Calu3 (cell line): ENCODE data around the gene PLPP6. TPM values are rescaled to one million over a fixed set of nuclear protein-coding genes. Genes with fewer than 3 reads are reported as not detected.

Source experiments
- BruUV-seq: library from RNA; stranded (reverse); fragments of 400-500 nt; replicated peaks from 2 replicates; lab custom pipeline; 2021; lab: Mats Ljungman, UMichigan
- CTCF ChIA-PET: fragments of 300-600 bp; sonication (Branson Sonifier 250); formaldehyde crosslinking; loops from one replicate; lab custom pipeline; 2022; ENCODE audit warnings: antibody characterized with exemption; lab: Charles Lee
- DNase-seq: peaks from one replicate; pipeline ENCODE4 v3.0.0; 2022
- H3K27ac Mint-ChIP-seq: one replicate; pipeline ENCODE4 v1.8.0; 2022; ENCODE audit warnings: mixed read lengths; ENCODE audit not compliant: unreplicated experiment
- H3K27me3 Mint-ChIP-seq: one replicate; pipeline ENCODE4 v1.8.0; 2022; ENCODE audit warnings: mixed read lengths; ENCODE audit not compliant: unreplicated experiment
- H3K36me3 Mint-ChIP-seq: one replicate; pipeline ENCODE4 v1.8.0; 2022; ENCODE audit warnings: mild to moderate bottlenecking, moderate library complexity, mixed read lengths; ENCODE audit not compliant: insufficient read depth, unreplicated experiment
- H3K4me1 Mint-ChIP-seq: one replicate; pipeline ENCODE4 v1.8.0; 2022; ENCODE audit warnings: mild to moderate bottlenecking, low read depth, mixed read lengths; ENCODE audit not compliant: unreplicated experiment
- H3K4me3 Mint-ChIP-seq: one replicate; pipeline ENCODE4 v1.8.0; 2022; ENCODE audit warnings: mild to moderate bottlenecking, low read depth, moderate library complexity, mixed read lengths; ENCODE audit not compliant: unreplicated experiment
- H3K9me3 Mint-ChIP-seq: one replicate; pipeline ENCODE4 v1.8.0; 2022; ENCODE audit warnings: low read depth, mixed read lengths; ENCODE audit not compliant: unreplicated experiment
- CTCF ChIP-seq: fragments of 200-600 bp; IDR thresholded peaks from one replicate; pipeline ENCODE4 v1.8.0; 2022; ENCODE audit warnings: antibody characterized with exemption; ENCODE audit not compliant: unreplicated experiment
- intact Hi-C: fragments of 100-400 bp; cut with micrococcal nuclease; formaldehyde crosslinking; loops from one replicate; pipeline ENCODE4 v1.10.0; 2022; ENCODE audit not compliant: unreplicated experiment
- total RNA-seq: library from RNA; stranded (reverse); gene quantifications from 2 replicates; pipeline ENCODE4 v1.2.3, GENCODE V29; 2022

PLPP6 gene
- total RNA-seq, 1 experiment from 2014 or later: 10.3 TPM

GRCh38 chr9:4617752-4618151 lies 44.3 kb upstream of the PLPP6 start:
- Mint-ChIP-seq H3K27me3 (no peaks in the 10 kb centered on the region), H3K36me3 (no peaks in the 10 kb centered on the region), H3K9me3 (no peaks in the 10 kb centered on the region), H3K4me1 (no peaks in the 10 kb centered on the region), H3K27ac (no peak overlapping the region), H3K4me3 (no peak overlapping the region)
- no TSS peak for BruUV-seq
- intact Hi-C loops: no loop called here
- CTCF ChIA-PET: no interaction called here
- no peak for DNase-seq
- TF ChIP-seq CTCF: no peak

GRCh38 chr9:4618700-4619099 lies 43.4 kb upstream of the PLPP6 start:
- TF ChIP-seq CTCF: no peak
- CTCF ChIA-PET: no interaction called here
- no peaks in the 10 kb centered on the region for H3K4me1 Mint-ChIP-seq
- intact Hi-C loops: no loop called here
- no peaks in the 10 kb centered on the region for H3K27me3 Mint-ChIP-seq
- H3K4me3 Mint-ChIP-seq: no peak overlapping the region
- no peaks in the 10 kb centered on the region for H3K36me3 Mint-ChIP-seq
- BruUV-seq: no TSS peak
- H3K9me3 Mint-ChIP-seq: no peaks in the 10 kb centered on the region
- no peak overlapping the region for H3K27ac Mint-ChIP-seq
- DNase-seq: no peak

- no peak for TF ChIP-seq CTCF
- no peaks in the 10 kb centered on the region for H3K9me3 Mint-ChIP-seq
- H3K27me3 Mint-ChIP-seq: no peaks in the 10 kb centered on the region
- CTCF ChIA-PET: no interaction called here
- no peaks in the 10 kb centered on the region for H3K4me1 Mint-ChIP-seq
- H3K36me3 Mint-ChIP-seq: no peaks in the 10 kb centered on the region
- BruUV-seq: no TSS peak
- intact Hi-C loops: no loop called here
- no peak for DNase-seq
- H3K27ac Mint-ChIP-seq: no peak overlapping the region
- H3K4me3 Mint-ChIP-seq: no peak overlapping the region
These were observed 41.9 kb upstream of the PLPP6 start for GRCh38 chr9:4620057-4620765.

- H3K27ac Mint-ChIP-seq: no peak overlapping the region
- no peaks in the 10 kb centered on the region for H3K36me3 Mint-ChIP-seq
- CTCF ChIA-PET: no interaction called here
- no peak overlapping the region for H3K4me3 Mint-ChIP-seq
- DNase-seq: no peak
- TF ChIP-seq CTCF: no peak
- no peaks in the 10 kb centered on the region for H3K9me3 Mint-ChIP-seq
- no peaks in the 10 kb centered on the region for H3K4me1 Mint-ChIP-seq
- no TSS peak for BruUV-seq
- intact Hi-C loops: no loop called here
- no peaks in the 10 kb centered on the region for H3K27me3 Mint-ChIP-seq
These were observed 41.1 kb upstream of the PLPP6 start for GRCh38 chr9:4620881-4621555.
